GM18909 (cell line): ENCODE measurements around the gene ITGA5.

Experiments used
- ATAC-seq: cut with Tn5 transposase; IDR thresholded peaks from one replicate; pipeline ENCODE4 v1.9.1; 2021; ENCODE audit warnings: mild to moderate bottlenecking; ENCODE audit not compliant: unreplicated experiment, poor library complexity

The ITGA5 gene

GRCh38 chr12:54412786-54413185 lies 6.3 kb downstream of the ITGA5 start:
- peak; percentile 22 for ATAC-seq

DNA sequence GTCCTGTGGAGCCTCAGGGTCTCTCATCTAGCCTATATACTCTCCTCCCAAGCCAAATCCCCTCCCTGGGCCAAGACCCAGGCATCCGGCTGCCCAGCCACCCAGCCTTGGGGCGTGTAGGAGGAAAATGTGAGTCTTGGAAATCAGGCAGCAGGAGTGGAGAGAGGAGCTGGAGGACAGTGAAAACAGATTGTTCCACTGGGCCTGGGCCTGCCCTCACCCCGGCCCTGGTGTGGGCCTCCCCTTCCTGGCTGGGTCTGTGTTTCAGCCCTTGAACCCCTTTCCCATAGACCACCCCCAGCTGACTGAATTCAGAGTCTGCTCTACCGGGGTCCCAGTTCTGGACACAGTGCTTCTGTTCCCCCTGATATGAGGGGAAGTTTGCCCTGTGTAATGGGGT lies 6.7 kb downstream of the ITGA5 start:
- ATAC-seq = no peak

DNA sequence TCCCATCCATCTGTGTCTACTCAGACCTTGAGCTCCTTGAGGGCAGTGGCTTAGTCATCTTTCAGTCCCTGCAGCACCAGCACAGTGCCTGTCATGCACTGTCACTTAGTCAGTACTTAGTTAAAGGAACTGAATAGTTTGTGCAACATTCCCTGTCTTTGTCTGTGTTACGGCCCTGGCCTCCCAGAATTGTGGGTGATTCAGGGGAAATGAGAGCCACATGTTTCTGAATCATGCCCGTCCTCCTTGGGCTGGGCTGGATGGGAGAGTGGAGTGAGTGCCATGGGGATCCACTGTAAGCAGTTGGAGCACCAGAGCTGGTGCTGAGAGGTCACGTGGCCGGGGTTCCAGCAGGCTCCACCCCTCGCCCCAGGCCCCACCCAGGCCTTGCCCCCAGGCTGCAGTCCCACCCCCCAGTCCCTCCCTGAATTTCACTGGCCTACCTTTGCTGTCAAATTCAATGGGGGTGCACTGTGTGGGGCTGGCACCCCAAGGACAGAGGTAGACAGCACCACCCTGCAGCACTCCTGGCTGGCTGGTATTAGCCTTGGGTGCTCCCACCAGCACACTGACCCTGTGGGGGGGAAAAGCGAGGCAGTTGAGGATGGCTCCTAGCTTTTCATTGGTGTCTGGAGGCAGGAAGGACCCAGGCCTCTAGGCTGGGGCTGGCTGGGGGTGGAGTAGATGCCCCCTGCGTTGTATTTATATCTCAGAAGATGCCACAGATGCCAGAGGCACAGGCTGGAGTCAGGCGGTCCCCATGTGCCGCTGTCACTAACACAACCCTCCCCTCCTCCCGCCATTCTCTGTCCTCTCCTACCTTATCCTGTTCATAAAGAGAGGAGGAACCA lies 7.5 kb downstream of the ITGA5 start:
- no peak for ATAC-seq

DNA sequence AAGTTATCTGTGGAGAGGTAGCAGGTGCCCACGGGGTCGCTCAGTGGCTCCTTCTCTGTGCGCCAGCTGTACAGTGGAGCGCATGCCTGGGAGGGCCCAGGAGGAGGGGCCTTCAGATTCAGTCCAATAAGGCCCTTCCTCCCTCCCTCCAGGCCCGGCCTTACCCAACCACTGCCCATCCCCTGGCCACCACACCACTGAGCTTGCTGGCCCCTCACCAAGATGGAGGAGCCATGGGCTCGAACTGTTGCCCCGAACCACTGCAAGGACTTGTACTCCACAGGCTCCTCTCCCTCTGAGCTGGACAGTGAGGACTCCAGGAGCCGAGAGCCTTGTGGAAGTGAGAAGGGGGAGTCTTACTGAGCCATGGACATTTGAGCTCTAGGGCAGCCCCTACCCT lies 9.8 kb downstream of the ITGA5 start:
- no peak for ATAC-seq

DNA sequence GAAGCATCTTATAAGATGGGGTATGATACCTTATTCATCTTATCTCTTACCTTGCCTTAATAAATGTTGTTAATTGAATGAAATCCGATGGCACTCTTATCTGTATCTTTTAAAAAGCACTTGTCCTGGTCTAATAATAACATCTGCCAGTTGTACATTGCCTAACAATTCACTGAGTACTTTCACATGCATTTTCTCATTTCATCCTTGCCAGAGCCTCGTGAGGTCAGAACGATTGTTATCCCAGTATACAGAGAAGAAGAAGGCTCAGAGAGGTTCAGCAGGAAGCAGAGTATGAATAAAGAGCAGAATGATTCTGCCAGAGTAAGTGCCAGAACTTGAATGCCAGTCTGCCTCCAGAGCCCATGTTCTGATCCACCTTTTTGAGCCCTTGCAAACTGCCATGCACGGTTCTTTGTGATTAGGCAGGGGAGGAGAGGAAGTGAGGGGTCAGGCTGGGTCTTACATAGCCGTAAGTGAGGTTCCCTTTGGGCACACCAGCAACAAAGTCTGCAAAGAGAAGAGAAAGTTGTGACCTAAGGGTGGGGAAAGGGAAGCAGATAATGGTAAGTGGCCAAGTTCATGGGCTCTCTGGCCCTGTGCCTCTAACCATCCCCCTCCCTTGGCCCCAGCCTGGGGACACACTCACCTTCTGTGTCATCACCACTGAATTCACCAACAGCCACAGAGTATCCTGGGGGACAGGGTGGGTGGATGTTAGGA lies 11.7 kb downstream of the ITGA5 start:
- no peak for ATAC-seq

- no peak for ATAC-seq
Measured at GRCh38 chr12:54405573-54405972, 13.5 kb downstream of the ITGA5 start.

GRCh38 chr12:54405106-54405505 lies 14.0 kb downstream of the ITGA5 start:
- no peak for ATAC-seq

- no peak for ATAC-seq
Measured at GRCh38 chr12:54404061-54405004, 14.7 kb downstream of the ITGA5 start.

DNA sequence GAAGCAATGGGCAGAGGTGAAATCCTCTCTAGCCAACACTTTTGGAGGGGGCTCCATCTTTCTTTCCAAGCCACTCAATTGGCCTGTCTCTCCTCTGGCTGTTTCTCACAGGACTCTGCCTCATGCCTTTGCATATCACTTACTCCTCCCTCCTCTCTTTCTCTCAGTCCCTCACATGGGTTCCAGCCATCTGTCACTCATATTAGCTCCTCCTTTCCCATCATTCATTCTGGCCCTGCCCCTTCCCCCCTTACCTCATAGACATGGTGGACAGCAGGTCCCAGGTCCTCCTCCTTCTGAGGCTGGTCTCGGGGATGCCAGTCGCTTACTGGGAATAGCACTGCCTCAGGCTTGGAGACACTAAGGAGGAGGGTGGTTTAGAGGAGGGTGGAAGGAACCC lies 17.9 kb downstream of the ITGA5 start:
- ATAC-seq = no peak

GRCh38 chr12:54398995-54399793 lies 19.9 kb downstream of the ITGA5 start:
- ATAC-seq = peak; percentile 82

GRCh38 chr12:54398218-54398617 lies 20.8 kb downstream of the ITGA5 start:
- ATAC-seq = no peak

DNA sequence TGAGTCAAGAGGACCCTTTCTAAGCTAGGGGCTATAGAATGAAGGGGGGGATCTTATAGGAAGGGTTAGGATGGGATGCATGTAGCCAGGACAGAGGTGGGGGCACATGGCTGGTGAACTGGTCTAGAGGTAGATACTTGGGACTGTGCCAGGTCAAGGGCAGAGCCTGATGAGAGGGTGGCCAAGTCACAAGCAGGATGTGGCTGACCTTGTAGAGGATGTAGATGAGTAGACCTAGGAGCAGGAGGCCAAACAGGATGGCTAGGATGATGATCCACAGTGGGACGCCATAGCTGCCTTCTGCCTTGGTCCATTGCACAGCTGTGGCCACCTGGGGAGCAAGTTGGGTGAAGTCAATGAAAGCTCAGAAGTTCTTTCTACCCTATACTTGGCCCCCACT lies 21.9 kb downstream of the ITGA5 start:
- ATAC-seq = no peak

- no peak for ATAC-seq
Measured at GRCh38 chr12:54395545-54395944, 23.5 kb downstream of the ITGA5 start.

- ATAC-seq = no peak
Measured at GRCh38 chr12:54394986-54395385, 24.1 kb downstream of the ITGA5 start.

- no peak for ATAC-seq
Measured at GRCh38 chr12:54394281-54394719, 24.8 kb downstream of the ITGA5 start.

DNA sequence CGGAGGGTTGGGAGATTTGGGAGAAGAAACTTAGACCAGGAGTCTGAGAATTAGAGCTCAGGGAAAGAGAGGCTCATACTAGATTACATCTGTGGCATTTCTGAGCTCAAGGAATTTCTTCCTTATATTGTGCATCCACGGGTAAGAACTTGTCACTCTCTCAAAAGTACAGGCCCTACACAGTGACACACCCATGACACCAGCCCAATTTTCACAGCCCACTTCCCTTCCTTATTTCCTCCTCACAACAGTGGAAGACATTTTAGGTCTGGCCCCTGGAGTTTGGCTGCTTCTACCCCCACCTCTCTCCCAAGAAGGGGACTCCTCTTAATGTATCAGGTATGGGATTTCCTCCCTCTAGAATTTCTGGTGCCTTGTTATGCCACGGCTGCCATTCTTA lies 25.3 kb downstream of the ITGA5 start:
- ATAC-seq = no peak

GRCh38 chr12:54393207-54393609 lies 25.9 kb downstream of the ITGA5 start:
- ATAC-seq = no peak

- no peak for ATAC-seq
Measured at GRCh38 chr12:54392485-54393206, 26.4 kb downstream of the ITGA5 start.
